GM19397 (cell line): ENCODE data around the gene FTO.

Experiments used
- ATAC-seq: cut with Tn5 transposase; IDR thresholded peaks from one replicate; pipeline ENCODE4 v1.9.1; 2021; ENCODE audit warnings: mild to moderate bottlenecking, moderate library complexity; ENCODE audit not compliant: unreplicated experiment

Gene FTO

GRCh38 chr16:54142787-54143186 lies 438.8 kb downstream of the FTO start:
- ATAC-seq: no peak

GRCh38 chr16:54143410-54143809 lies 439.5 kb downstream of the FTO start:
- ATAC-seq: no peak

- ATAC-seq: no peak
Observed at GRCh38 chr16:54143934-54144571, 440.1 kb downstream of the FTO start.

GRCh38 chr16:54144572-54144947 lies 440.6 kb downstream of the FTO start:
- ATAC-seq: no peak

- ATAC-seq: no peak
Observed at GRCh38 chr16:54145881-54146280, 441.9 kb downstream of the FTO start.

- ATAC-seq: no peak
Observed at GRCh38 chr16:54148974-54149373, 445.0 kb downstream of the FTO start.

GRCh38 chr16:54150861-54151260 lies 446.9 kb downstream of the FTO start:
- no peak for ATAC-seq

GRCh38 chr16:54152362-54153239 lies 448.6 kb downstream of the FTO start:
- no peak for ATAC-seq

GRCh38 chr16:54153240-54153934 lies 449.4 kb downstream of the FTO start:
- no peak for ATAC-seq

- no peak for ATAC-seq
Observed at GRCh38 chr16:54156349-54156748, 452.4 kb downstream of the FTO start.

- no peak for ATAC-seq
Observed at GRCh38 chr16:54158986-54159385, 455.0 kb downstream of the FTO start.

- no peak for ATAC-seq
Observed at GRCh38 chr16:54159490-54160080, 455.6 kb downstream of the FTO start.

GRCh38 chr16:54160252-54160860 lies 456.4 kb downstream of the FTO start:
- ATAC-seq: no peak

- ATAC-seq: no peak
Observed at GRCh38 chr16:54160939-54161897, 457.3 kb downstream of the FTO start.

- ATAC-seq: no peak
Observed at GRCh38 chr16:54163197-54163843, 459.4 kb downstream of the FTO start.

GRCh38 chr16:54164789-54165173 lies 460.8 kb downstream of the FTO start:
- no peak for ATAC-seq

GRCh38 chr16:54165174-54165911 lies 461.4 kb downstream of the FTO start:
- no peak for ATAC-seq
